HG03196 (cell line): ENCODE data around the gene C4orf33.
"Not testable (repeated sequence)": the region's sequence is repeated elsewhere in the genome, so short reads cannot be mapped to it uniquely, and the experiment has no call there.

Experiments
- ATAC-seq: cut with Tn5 transposase; IDR thresholded peaks from one replicate; pipeline ENCODE4 v1.9.1; 2021; ENCODE audit not compliant: unreplicated experiment

The C4orf33 gene

GRCh38 chr4:129095811-129096454, at the start of gene C4orf33:
Gene C4orf33, plus strand, starts transcription at chr4:129096152. Its CDS starts 6,459 bp downstream, at chr4:129102611.
- peak; percentile 44 for ATAC-seq

DNA sequence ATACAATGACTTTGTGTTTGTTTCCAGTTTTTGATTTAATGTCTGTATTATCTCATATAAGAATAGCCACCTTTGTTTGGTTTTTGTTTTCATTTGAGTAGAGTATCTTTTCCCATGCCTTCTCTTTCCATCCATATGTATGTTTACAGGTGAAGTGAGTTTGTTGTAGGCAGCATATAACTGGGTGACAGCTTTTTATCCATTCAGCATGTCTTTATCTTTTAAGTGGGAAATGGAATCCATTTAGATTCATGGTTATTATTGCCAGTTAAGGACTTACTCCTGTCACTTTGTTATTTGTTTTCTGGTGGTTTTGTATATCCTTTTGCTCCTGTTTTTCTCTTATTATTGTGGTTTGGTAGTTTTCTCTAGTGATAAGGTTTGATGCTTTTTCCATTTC, 36.9 kb upstream of the C4orf33 start:
- no peak for ATAC-seq

- no peak for ATAC-seq
Measured at GRCh38 chr4:129062580-129062979, 33.4 kb upstream of the C4orf33 start.

GRCh38 chr4:129063640-129064039, 32.3 kb upstream of the C4orf33 start:
- ATAC-seq, result no peak

DNA sequence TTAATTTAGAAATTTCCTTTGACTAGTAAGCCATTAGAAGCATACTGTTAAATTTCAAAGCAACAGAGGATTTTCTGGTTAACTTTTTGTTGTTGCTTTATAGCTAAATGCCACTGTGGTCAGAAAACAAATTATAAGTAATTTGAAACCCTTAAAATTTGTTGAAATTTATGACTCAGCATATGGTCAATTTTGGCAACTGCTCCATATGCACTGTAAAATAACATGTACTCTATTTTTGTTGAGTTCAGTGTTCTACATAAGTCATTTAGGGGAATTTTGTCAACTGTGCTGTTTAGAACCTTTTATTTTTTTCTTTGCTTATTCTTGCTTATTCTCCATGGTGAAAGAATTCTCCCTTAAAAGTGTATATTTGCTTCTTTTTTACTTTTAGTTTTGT, 31.2 kb upstream of the C4orf33 start:
- ATAC-seq, result no peak

DNA sequence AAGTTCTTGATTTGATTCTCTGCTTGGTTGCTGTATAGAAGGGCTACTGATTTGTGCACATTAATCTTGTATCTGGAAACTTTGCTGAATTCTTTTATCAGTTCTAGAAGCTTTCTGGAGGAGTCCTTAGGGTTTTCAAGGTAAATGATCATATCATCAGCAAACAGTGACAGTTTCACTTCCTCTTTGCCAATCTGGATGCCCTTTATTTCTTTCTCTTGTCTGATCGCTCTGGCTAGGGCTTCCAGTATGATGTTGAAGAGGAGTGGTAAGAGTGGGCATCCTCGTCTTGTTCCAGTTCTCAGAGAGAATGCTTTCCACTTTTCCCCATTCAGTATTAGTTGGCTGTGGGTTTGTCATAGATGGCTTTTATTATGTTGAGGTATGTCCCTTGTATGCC, 26.4 kb upstream of the C4orf33 start:
- ATAC-seq, result not testable (repeated sequence)

- no peak for ATAC-seq
Measured at GRCh38 chr4:129077326-129077725, 18.6 kb upstream of the C4orf33 start.

GRCh38 chr4:129080129-129080528, 15.8 kb upstream of the C4orf33 start:
- ATAC-seq, result no peak

- ATAC-seq, result no peak
Measured at GRCh38 chr4:129082302-129082701, 13.7 kb upstream of the C4orf33 start.

DNA sequence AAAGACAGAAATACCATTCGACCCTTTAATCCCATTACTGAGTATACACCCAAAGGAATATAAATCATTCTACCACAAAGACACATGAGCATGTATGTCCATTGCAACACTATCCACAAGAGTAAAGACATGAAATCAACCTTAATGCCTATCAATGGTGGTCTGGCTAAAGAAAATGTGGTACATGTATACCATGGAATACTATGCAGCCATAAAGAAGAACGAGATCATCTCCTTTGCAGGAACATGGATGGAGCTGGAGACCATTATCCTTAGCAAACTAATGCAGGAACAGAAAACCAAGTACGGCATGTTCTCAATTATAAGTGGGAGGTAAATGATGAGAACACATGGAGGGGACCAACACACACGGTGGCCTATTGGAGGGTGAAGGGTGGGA, 10.5 kb upstream of the C4orf33 start:
- no peak for ATAC-seq

- ATAC-seq, result no peak
Measured at GRCh38 chr4:129087516-129087915, 8.4 kb upstream of the C4orf33 start.

DNA sequence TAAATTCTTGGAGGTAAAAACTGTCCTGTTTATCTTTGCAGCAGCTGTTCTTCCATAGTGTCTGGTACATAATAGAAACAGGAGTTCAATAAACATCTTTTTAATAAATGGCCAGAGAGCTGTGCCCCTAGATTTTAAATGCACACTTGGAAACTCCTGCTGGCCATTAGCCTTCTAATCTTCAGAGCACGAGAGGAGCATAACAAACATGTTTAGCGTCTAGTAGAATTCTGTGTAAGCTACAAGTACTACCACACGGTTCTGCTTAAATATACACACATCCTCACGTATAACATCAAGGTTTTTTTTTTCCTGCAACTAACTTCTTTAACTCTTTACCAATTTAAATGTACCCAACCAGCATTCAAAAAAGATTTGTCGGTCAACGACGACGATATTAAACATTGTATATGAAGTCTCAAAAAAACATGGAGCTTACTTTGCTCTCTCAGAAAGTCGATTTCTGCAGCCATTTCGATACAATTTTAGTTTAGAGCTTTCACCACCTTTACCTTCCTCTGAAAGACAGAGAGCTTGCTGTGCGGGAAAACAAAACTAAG, 3.2 kb upstream of the C4orf33 start:
- ATAC-seq, result no peak

DNA sequence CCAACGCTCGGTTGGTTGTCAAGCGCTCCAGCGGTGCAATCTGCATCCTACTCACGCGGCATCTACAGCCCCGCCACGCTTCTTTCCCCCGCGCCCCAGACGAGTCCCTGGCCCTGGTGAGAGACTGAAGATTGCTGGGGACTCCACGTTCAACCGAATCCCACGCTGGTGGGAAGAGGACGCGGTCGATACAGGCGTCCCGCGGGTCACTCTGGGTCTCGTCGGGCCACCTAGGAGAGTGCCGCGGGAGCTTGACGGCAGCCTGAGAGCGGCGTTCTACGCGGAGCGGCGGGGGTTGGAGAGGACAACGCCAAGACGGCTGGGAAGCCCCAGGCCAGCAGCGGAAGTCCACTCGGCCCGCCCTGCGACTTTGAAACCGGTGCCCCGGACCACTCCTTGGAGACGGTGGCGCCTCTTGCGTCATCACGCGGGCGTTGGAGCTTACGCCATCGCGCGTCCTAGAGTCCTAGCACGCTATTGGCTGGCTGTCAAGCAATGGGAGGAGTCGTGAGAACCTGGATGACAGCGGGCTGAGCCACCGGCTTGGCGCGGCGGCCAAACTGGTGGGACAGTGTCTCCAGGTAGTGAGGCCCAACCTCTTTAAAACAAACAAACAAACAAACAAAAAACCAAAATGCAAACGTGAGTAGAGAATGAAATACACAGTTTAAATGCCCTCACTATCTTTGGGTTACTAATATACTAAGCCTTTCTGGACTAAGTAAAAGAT, 2.6 kb upstream of the C4orf33 start, which contains the start of gene SCLT1:
Gene SCLT1 (minus strand): TSS at position 349 of the 730 bp plus-strand sequence. CDS start 436 bp downstream, outside the sequence.
- ATAC-seq, result peak; percentile 96

DNA sequence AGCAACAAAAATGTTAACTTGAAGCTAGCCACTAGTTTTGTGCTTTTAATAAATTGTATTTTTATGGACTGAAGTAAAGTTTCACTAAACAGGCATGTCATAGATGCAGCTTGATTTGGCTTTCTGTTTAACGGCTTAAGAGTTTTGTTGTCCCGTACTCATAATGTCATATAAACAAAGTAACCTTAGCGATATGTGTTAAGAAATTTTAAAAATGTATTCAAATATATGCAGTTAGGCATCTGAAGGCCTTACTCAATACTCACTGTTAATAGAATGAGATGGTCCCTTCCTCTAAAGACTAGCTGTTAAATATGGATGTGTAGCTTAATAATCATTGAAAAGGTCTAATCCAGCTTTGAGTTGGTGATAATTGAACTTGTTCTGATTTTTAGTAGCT, 1.6 kb upstream of the C4orf33 start:
- no peak for ATAC-seq

- no peak for ATAC-seq
Measured at GRCh38 chr4:129098531-129099001, 2.6 kb downstream of the C4orf33 start.

DNA sequence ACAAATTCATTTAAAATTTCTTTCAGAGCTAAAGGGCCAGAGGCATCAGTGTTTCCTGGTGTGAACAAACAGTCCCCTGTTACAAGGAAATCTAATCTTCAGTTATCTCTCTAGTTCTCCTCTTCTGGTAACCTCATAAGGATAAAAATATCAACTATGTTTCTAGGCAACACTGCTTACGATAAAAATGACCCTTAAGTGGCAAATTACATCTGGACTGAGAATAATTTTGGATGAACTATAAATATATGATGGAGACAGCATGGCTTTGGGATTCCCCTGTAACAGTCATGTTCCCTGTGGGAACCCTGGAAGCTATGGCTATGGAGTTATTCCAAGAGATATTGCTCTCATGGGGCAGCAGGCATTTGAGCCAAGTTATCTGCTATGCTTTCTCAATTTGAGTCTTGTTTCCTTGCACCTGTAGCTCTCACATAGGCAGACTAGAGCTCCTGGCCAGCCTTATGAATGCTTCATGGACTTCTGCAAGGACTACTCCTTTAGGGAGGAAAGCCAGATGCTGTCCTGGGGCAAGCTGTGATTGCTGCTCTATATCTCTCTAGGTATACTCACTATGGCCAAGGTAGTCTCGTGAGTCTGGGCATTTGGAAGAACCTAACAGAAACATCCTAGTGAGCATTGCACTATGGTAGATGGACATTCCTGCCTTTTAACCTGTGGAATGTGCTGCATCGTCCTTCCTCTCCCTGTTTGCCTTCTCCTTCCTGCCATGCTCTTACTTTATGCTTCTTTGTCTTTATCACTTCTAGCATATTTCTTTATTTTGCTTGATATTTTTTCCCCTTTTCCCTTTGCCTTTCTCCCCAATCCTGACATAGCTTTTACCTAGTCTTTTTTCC, 14.2 kb downstream of the C4orf33 start:
- no peak for ATAC-seq

- ATAC-seq, result no peak
Measured at GRCh38 chr4:129110931-129111330, 15.0 kb downstream of the C4orf33 start.

DNA sequence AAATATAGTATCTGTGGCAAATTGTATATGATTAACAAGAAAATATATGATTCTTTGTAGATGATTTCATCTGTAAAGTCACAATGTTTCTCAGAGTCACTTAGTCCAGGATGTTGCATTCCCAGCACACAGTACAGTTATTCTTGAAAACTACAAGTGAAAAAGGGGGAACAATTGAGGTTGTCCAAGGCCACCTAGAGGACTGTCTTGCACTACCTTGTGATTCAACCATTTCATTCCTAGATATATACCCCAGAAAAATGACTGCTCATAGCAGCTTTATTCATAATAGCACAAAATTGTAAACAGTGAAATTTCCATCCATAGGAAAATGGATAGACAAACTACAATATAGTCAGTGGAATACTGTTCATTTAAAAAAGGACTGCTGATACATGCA, 16.0 kb downstream of the C4orf33 start:
- no peak for ATAC-seq

DNA sequence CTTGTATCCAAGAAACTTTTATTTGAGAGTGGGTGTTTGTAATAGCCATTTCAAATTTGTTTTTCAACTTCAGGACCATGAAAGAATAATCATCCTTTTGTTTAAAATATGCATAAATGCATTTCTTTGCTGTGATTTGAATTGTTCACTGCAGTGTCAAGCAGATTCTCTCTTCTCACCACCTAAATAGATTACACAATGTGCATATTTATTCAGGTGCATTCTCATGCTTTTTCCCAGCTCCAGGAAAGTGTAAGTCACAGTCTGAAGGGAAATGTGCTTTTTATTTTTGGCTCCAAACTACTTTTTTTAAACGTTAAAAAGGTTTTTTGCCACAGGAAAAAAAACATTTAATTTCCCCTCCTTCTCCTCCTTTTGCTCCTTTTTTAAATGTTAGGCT, 17.5 kb downstream of the C4orf33 start:
- no peak for ATAC-seq

GRCh38 chr4:129113919-129114318, 18.0 kb downstream of the C4orf33 start:
- ATAC-seq, result no peak

DNA sequence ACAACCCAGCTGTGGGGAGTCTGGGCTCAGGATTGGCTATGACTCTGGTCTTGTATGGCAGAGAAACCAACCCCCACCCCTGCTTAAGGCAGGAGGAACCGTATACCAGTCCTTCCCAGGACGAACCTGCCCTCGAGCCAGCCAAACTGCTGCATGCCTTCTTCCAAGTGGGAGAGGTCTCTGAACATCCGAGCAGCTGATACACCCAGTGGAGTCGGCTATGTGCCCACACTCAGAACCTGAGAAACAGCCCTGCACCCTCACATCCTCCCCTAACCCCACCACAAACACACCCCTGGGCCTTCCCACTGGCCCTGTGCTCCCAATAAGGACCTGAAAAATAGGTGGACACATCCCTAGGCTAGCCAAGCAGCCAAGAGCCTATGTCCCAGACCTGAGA, 21.8 kb downstream of the C4orf33 start:
- ATAC-seq, result no peak
